Lung (tissue), 12 donors: ENCODE results near the gene MARS1. TPM values are rescaled to one million over a fixed set of nuclear protein-coding genes. Genes with fewer than 3 reads are reported as not detected.

Source experiments
- ATAC-seq: fragments of 200-7000 bp; cut with Tn5 transposase; one replicate; pipeline ENCODE4 v1.9.1; 2020; ENCODE audit warnings: moderate number of reproducible peaks; ENCODE audit not compliant: insufficient read depth, low FRiP score
- DNase-seq, 3 donors: peaks; one replicate each; pipeline ENCODE4 v3.0.0-alpha.2; 2013 to 2017
- H3K27ac ChIP-seq, 2 donors: one replicate each; pipeline ENCODE4 v1.5.1; 2013; ENCODE audit warnings: mild to moderate bottlenecking in 2 of 2, moderate library complexity in 2 of 2, control low read depth in 1 of 2, inconsistent platforms in 1 of 2, low read depth in 1 of 2, low read length in 1 of 2
- H3K27me3 ChIP-seq, 3 donors: one replicate each; pipeline ENCODE4 v1.5.1; 2013; ENCODE audit warnings: low read length in 2 of 3; ENCODE audit not compliant: control insufficient read depth in 3 of 3, insufficient read depth in 3 of 3
- H3K36me3 ChIP-seq, 4 donors: one replicate each; pipeline ENCODE4 v1.5.1; 2013; ENCODE audit warnings: low read length in 4 of 4, mild to moderate bottlenecking in 1 of 4, moderate library complexity in 1 of 4; ENCODE audit not compliant: control insufficient read depth in 4 of 4, insufficient read depth in 4 of 4
- H3K4me1 ChIP-seq, 5 donors: one replicate each; pipeline ENCODE4 v1.5.1; 2013; ENCODE audit warnings: low read length in 5 of 5, mild to moderate bottlenecking in 2 of 5, moderate library complexity in 1 of 5; ENCODE audit not compliant: control insufficient read depth in 5 of 5, insufficient read depth in 5 of 5
- H3K4me3 ChIP-seq: one replicate; pipeline ENCODE4 v1.5.1; 2013; ENCODE audit warnings: mild to moderate bottlenecking, control low read depth, moderate library complexity
- H3K9ac ChIP-seq, 2 donors: one replicate each; pipeline ENCODE4 v1.5.1; 2013; ENCODE audit warnings: low read length in 2 of 2, control low read depth in 1 of 2; ENCODE audit not compliant: insufficient read depth in 1 of 2
- H3K9me3 ChIP-seq, 4 donors: one replicate each; pipeline ENCODE4 v1.5.1; 2013; ENCODE audit warnings: low read length in 3 of 4, mild to moderate bottlenecking in 1 of 4, moderate library complexity in 1 of 4; ENCODE audit not compliant: control insufficient read depth in 4 of 4, insufficient read depth in 3 of 4
- CTCF ChIP-seq: IDR thresholded peaks from 2 replicates; pipeline ENCODE4 v1.5.1; 2012; ENCODE audit warnings: mild to moderate bottlenecking; ENCODE audit errors: control extremely low read depth, extremely low read depth
- WGBS, 2 donors: extraction: QIAGEN DNeasy Blood & Tissue Kit; methylation state at CpG; one replicate each; pipeline ENCODE4 v1.1.7; 2013; 5-methylcytosine and 5-hydroxymethylcytosine counted together
- polyA plus RNA-seq, 2 donors: library from polyadenylated mRNA; stranded (reverse); fragments of 200-250 nt; gene quantifications; one replicate each; pipeline ENCODE4 v1.2.1, GENCODE V29; 2013
- total RNA-seq, 2 donors: library from RNA; depleted of rRNA in 1 of 2; stranded (reverse); fragments of >200 nt in 1 of 2; gene quantifications; one replicate each; pipeline ENCODE4 v1.2.1, GENCODE V29; 2014 to 2021
- donor health status: control.
- donor health status: control.
- donor health status: Bipolar disorder and iron deficiency.
- donor health status: healthy.
- donor health status: DM: yes; HTN: yes; CAD: no.

The MARS1 gene
- total and polyA plus RNA-seq, 4 donors = 55.9 to 213 (median 125) TPM

DNA sequence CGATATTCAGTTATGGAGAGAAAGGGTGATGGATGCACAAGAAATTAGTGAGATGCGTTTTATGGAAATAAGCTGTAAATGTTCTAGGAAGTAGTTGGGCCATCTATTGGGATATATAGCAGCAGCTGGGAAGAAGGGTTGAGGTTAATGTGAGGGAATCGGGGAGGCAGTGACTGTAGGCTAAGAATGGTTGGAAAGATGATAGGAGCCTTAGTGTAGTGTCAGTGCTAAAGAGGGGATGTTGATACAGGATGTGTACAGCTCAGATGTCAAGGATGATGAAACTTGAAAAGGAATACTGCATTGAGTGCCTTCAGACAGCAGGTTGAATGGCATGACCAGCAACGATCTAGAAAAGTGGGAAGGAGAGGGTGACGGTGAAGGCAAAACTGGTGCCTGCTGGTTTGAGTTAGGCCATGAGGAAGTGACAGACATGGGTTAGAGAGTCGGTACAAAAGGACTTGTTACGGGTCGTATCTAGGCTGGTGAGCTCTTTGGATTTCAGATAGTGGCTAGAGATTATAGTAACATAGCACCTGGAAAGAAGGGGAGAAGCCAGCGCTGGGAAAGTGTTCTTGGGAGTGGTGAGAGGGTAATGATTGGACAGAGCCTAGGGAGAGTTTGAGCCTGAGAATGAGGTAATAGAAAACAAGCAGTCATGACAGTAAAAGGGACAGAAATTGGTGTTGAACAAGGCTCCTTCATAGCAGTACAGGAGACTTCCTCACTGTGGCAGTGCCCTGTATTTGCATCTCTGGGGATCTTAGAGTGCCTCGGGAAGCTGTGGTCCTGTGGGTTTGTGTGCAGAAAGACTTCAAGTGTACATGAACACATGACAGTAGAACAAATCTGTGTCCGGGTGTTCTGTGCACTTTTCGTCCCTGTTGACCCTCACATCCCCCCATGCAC, 9.6 kb downstream of the MARS1 start:
- 88 to 90% methylated on average over 12 of the region's 12 CpGs for WGBS, 2 donors
- DNase-seq (no peak), ATAC-seq (no peak)
- no peak overlapping the region for H3K4me3 ChIP-seq
- no peaks in the 10 kb centered on the region for H3K27me3 ChIP-seq
- TF ChIP-seq CTCF = no peak
- no peak overlapping the region for H3K27ac ChIP-seq
- peaks cover 21 to 47% (median 35%) of the 10 kb centered on the region in 4 donors for H3K36me3 ChIP-seq
- peaks cover 0 to 2% (median 0%) of the 10 kb centered on the region in 4 donors for H3K9me3 ChIP-seq
- no peaks in the 10 kb centered on the region for H3K4me1 ChIP-seq
- no peak overlapping the region for H3K9ac ChIP-seq

- ATAC-seq (no peak), DNase-seq (no peak)
- Histone ChIP-seq H3K27ac (no peak overlapping the region), H3K9ac (no peak overlapping the region), H3K36me3 (peaks cover 23 to 47% (median 32%) of the 10 kb centered on the region in 4 donors), H3K4me1 (no peaks in the 10 kb centered on the region), H3K4me3 (no peak overlapping the region), H3K27me3 (no peaks in the 10 kb centered on the region), H3K9me3 (peaks cover 0 to 2% (median 0%) of the 10 kb centered on the region in 4 donors)
- 90 to 91% methylated on average over 9 of the region's 9 CpGs for WGBS, 2 donors
- no peak for TF ChIP-seq CTCF
These were observed 10.2 kb downstream of the MARS1 start for GRCh38 chr12:57498132-57498502.

- no peak for TF ChIP-seq CTCF
- no peak overlapping the region for H3K27ac ChIP-seq
- no peak overlapping the region for H3K9ac ChIP-seq
- no peak for DNase-seq
- H3K4me1 ChIP-seq = no peaks in the 10 kb centered on the region
- no peak overlapping the region for H3K4me3 ChIP-seq
- peaks cover 0 to 2% (median 0%) of the 10 kb centered on the region in 4 donors for H3K9me3 ChIP-seq
- H3K36me3 ChIP-seq = peaks cover 23 to 50% (median 33%) of the 10 kb centered on the region in 4 donors
- H3K27me3 ChIP-seq = no peaks in the 10 kb centered on the region
- no peak for ATAC-seq
- 92 to 95% methylated on average over 4 of the region's 4 CpGs for WGBS, 2 donors
These were observed 10.7 kb downstream of the MARS1 start for GRCh38 chr12:57498571-57498970.
